ENCODE results near the gene AFF3. TPM values are rescaled to one million over a fixed set of nuclear protein-coding genes. Genes with fewer than 3 reads are reported as not detected.

Gene AFF3
- total and polyA plus RNA-seq, 2 of the 4 experiments (the other 2 are of a cell fraction): 12.9 to 14.3 TPM

DNA sequence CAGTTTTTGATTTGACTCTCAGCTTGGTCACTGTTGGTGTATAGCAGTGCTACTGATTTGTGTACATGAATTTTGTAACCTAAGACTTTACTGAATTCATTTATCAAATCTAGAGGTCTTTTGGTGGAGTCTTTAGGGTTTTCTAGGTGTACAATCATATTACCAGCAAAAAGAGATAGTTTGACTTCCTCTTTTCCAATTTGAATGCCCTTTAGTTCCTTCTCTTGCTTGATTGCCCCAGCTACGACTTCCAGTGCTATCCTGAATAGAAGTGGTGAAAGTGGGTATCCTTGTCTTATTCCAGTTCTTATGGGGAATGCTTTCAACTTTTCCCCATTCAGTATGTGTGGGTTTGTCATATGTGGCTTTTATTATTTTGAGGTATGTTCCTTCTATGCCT lies 339.7 kb downstream of the AFF3 start:
- H4K20me1 ChIP-seq (ENCODE audit: insufficient read depth, low read length): no peaks in the 10 kb centered on the region
- no peak overlapping the region for H3K23ac ChIP-seq (ENCODE audit: low read depth, low read length)
- in situ Hi-C loops (cut with MboI; ENCODE audit: low sequenced_read_pairs): no loop called here
- ATAC-seq (ENCODE audit: low read depth) (no peak), DNase-seq (no peak)
- no peak overlapping the region for H2BK15ac ChIP-seq (ENCODE audit: low read depth, low read length)
- BruUV-seq (replicated peaks): TSS peak; percentile 13
- H4K5ac ChIP-seq (ENCODE audit: low read depth, low read length): no peak overlapping the region
- no peak overlapping the region for H4K8ac ChIP-seq (ENCODE audit: low read depth in 2 of 2, low read length in 2 of 2)
- peaks cover 16% of the 10 kb centered on the region for H3K9me1 ChIP-seq (ENCODE audit: insufficient read depth, low read length)
- no peak overlapping the region for H3K4me2 ChIP-seq (ENCODE audit: low read depth, low read length)
- H3K9me3 ChIP-seq (ENCODE audit: control insufficient read depth, insufficient read depth, low read length): no peaks in the 10 kb centered on the region; the same call in 1 of the 2 replicates
- no peak overlapping the region for H3K56ac ChIP-seq (ENCODE audit: extremely low read depth, insufficient read depth, low read length)
- H3K36me3 ChIP-seq (ENCODE audit: control insufficient read depth, insufficient read depth, low read length): no peaks in the 10 kb centered on the region
- no peak overlapping the region for H2AK5ac ChIP-seq (ENCODE audit: low read depth, low read length)
- peaks cover 13% of the 10 kb centered on the region for H3K4me1 ChIP-seq (ENCODE audit: control insufficient read depth, insufficient read depth, low read length)
- peak overlapping the region; percentile 31; the same call in 1 of the 2 replicates for H3K18ac ChIP-seq (ENCODE audit: low read depth, low read length)
- H2AK9ac ChIP-seq (replicated peaks; ENCODE audit: low read depth, low read length, poor library complexity): no peak overlapping the region
- H3K27me3 ChIP-seq (ENCODE audit: control insufficient read depth, insufficient read depth, low read length): no peaks in the 10 kb centered on the region
- H3K79me1 ChIP-seq (ENCODE audit: low read depth in 1 of 2, low read length in 2 of 2): peaks cover 15 to 33% of the 10 kb centered on the region in 2 experiments
- TF ChIP-seq CHD1 (IDR thresholded peaks at IDR 0.05; ENCODE audit: low read depth, low read length) (no peak), POLR2A (IDR thresholded peaks at IDR 0.05; ENCODE audit: low read depth, low read length) (no peak)
- TF ChIP-seq, protein P1, sequence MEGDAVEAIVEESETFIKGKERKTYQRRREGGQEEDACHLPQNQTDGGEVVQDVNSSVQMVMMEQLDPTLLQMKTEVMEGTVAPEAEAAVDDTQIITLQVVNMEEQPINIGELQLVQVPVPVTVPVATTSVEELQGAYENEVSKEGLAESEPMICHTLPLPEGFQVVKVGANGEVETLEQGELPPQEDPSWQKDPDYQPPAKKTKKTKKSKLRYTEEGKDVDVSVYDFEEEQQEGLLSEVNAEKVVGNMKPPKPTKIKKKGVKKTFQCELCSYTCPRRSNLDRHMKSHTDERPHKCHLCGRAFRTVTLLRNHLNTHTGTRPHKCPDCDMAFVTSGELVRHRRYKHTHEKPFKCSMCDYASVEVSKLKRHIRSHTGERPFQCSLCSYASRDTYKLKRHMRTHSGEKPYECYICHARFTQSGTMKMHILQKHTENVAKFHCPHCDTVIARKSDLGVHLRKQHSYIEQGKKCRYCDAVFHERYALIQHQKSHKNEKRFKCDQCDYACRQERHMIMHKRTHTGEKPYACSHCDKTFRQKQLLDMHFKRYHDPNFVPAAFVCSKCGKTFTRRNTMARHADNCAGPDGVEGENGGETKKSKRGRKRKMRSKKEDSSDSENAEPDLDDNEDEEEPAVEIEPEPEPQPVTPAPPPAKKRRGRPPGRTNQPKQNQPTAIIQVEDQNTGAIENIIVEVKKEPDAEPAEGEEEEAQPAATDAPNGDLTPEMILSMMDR (conservative IDR thresholded peaks at IDR 0.05; ENCODE audit: low read depth, low read length): no peak
- no peak overlapping the region for H4K91ac ChIP-seq (ENCODE audit: insufficient read depth, low read depth, low read length)
- WGBS, 2 experiments (ENCODE audit: extremely low coverage in 2 of 2, insufficient read length in 1 of 2): no CpG with 5 or more reads among the region's 1 CpG
- no peak overlapping the region for H3K27ac ChIP-seq (ENCODE audit: insufficient read depth, low read length)
- dilution Hi-C loops (cut with HindIII; ENCODE audit: low sequenced_read_pairs, unreplicated experiment): no loop called here
- no peak overlapping the region for H2BK20ac ChIP-seq (ENCODE audit: low read depth, low read length)
- no peak overlapping the region for H2BK120ac ChIP-seq (ENCODE audit: low read depth, low read length)
- no peak overlapping the region for H2BK5ac ChIP-seq (ENCODE audit: low read depth, low read length, poor library complexity, severe bottlenecking)
- no peak overlapping the region for H3K14ac ChIP-seq (replicated peaks; ENCODE audit: low read depth, low read length)
- intact Hi-C loops (cut with micrococcal nuclease): no loop called here
- no peak overlapping the region for H3K9ac ChIP-seq (ENCODE audit: low read depth, low read length)
- H3K4me3 ChIP-seq (ENCODE audit: insufficient read depth, low read depth, low read length): no peak overlapping the region
- ChIA-PET CTCF (interaction anchor here (0.6 kb wide), 1 partner anchor 330 kb away, joined by 4 read pairs; no protein-coding TSS in a partner anchor), POLR2A (ENCODE audit: unreplicated experiment) (interaction anchor here (0.6 kb wide), 1 partner anchor 49 kb away, joined by 6 read pairs; no protein-coding TSS in a partner anchor)
- no peak overlapping the region; the same call in 1 of the 2 replicates for H3K4ac ChIP-seq (ENCODE audit: low read depth, low read length)
- no peak overlapping the region for H2AFZ ChIP-seq (replicated peaks; ENCODE audit: low read length, poor library complexity)

All from IMR-90 (cell line).